SK-N-DZ (cell line): ENCODE results near the gene HSDL2. TPM values are rescaled to one million over a fixed set of nuclear protein-coding genes. Genes with fewer than 3 reads are reported as not detected.

Source experiments
- DNase-seq: peaks from one replicate; pipeline ENCODE4 v3.0.0-alpha.2; 2015; ENCODE audit warnings: low spot score
- polyA plus RNA-seq, 2 experiments: library from polyadenylated mRNA; depleted of rRNA; stranded (reverse); fragments of >200 nt; gene quantifications; 2 replicates each; pipeline ENCODE4 v1.2.3, GENCODE V29; 2014

HSDL2 gene
- polyA plus RNA-seq (2014; cell fraction: cytosol; rRNA removed) = 24.6 and 30.7 TPM in 2 replicates
- polyA plus RNA-seq (2014; cell fraction: nucleus; rRNA removed) = 13.4 and 13.9 TPM in 2 replicates

- DNase-seq = no peak
These were observed at the start of gene HSDL2 for GRCh38 chr9:112380102-112380824. TSS of gene HSDL2 (plus strand) at chr9:112380108. CDS start at chr9:112380164, 56 bp downstream.

- no peak for DNase-seq
These were observed 48.3 kb upstream of the HSDL2 start for GRCh38 chr9:112331674-112331952.

- DNase-seq = no peak
These were observed 47.7 kb upstream of the HSDL2 start for GRCh38 chr9:112332214-112332613.

- no peak for DNase-seq
These were observed 47.3 kb upstream of the HSDL2 start for GRCh38 chr9:112332674-112332976.

GRCh38 chr9:112332977-112333638 lies 46.8 kb upstream of the HSDL2 start, which contains the start of gene PTBP3:
TSS of gene PTBP3 (minus strand) at chr9:112333619. CDS start at chr9:112297865, 35,754 bp downstream.
- peak; percentile 83 for DNase-seq

- DNase-seq = peak; percentile 93
These were observed 46.1 kb upstream of the HSDL2 start for GRCh38 chr9:112333639-112334431.

GRCh38 chr9:112334432-112334841 lies 45.5 kb upstream of the HSDL2 start:
- peak; percentile 11 for DNase-seq

GRCh38 chr9:112337547-112337946 lies 42.4 kb upstream of the HSDL2 start:
- no peak for DNase-seq

- DNase-seq = no peak
These were observed 41.3 kb upstream of the HSDL2 start for GRCh38 chr9:112338561-112338960.

GRCh38 chr9:112339886-112340285 lies 40.0 kb upstream of the HSDL2 start:
- DNase-seq = no peak

- no peak for DNase-seq
These were observed 38.2 kb upstream of the HSDL2 start for GRCh38 chr9:112341730-112342129.

- no peak for DNase-seq
These were observed 31.5 kb upstream of the HSDL2 start for GRCh38 chr9:112348257-112349007.

GRCh38 chr9:112349008-112349333 lies 30.9 kb upstream of the HSDL2 start:
- no peak for DNase-seq

GRCh38 chr9:112351184-112351583 lies 28.7 kb upstream of the HSDL2 start:
- DNase-seq = no peak

GRCh38 chr9:112352209-112352608 lies 27.7 kb upstream of the HSDL2 start:
- DNase-seq = no peak

- DNase-seq = no peak
These were observed 25.7 kb upstream of the HSDL2 start for GRCh38 chr9:112354081-112354743.

- no peak for DNase-seq
These were observed 24.4 kb upstream of the HSDL2 start for GRCh38 chr9:112355427-112355897.

GRCh38 chr9:112360047-112360804 lies 19.7 kb upstream of the HSDL2 start:
- no peak for DNase-seq

GRCh38 chr9:112361601-112362000 lies 18.3 kb upstream of the HSDL2 start:
- peak; percentile 44 for DNase-seq

- no peak for DNase-seq
These were observed 15.1 kb upstream of the HSDL2 start for GRCh38 chr9:112364761-112365160.
